ENCODE measurements around the gene CPLX1. TPM values are rescaled to one million over a fixed set of nuclear protein-coding genes. Genes with fewer than 3 reads are reported as not detected.
"Not testable (repeated sequence)": the region's sequence is repeated elsewhere in the genome, so short reads cannot be mapped to it uniquely, and the experiment has no call there.

CPLX1 gene
- total RNA-seq, 1 experiment from 2014 or later: 0.28 TPM

GRCh38 chr4:761086-761485 lies 64.8 kb downstream of the CPLX1 start:
- no peak for DNase-seq (ENCODE audit: low spot score)

GRCh38 chr4:760616-761015 lies 65.3 kb downstream of the CPLX1 start:
- DNase-seq (ENCODE audit: low spot score): no peak

- DNase-seq (ENCODE audit: low spot score): not testable (repeated sequence)
Measured at GRCh38 chr4:759810-760209, 66.1 kb downstream of the CPLX1 start.

GRCh38 chr4:757111-757510 lies 68.8 kb downstream of the CPLX1 start:
- no peak for DNase-seq (ENCODE audit: low spot score)

GRCh38 chr4:754221-755120 lies 71.5 kb downstream of the CPLX1 start:
- DNase-seq (ENCODE audit: low spot score): no peak

- not testable (repeated sequence) for DNase-seq (ENCODE audit: low spot score)
Measured at GRCh38 chr4:753186-753585, 72.7 kb downstream of the CPLX1 start.

GRCh38 chr4:752196-752861 lies 73.6 kb downstream of the CPLX1 start:
- no peak for DNase-seq (ENCODE audit: low spot score)

- no peak for DNase-seq (ENCODE audit: low spot score)
Measured at GRCh38 chr4:751676-752075, 74.3 kb downstream of the CPLX1 start.

GRCh38 chr4:749698-750666 lies 75.9 kb downstream of the CPLX1 start:
- no peak for DNase-seq (ENCODE audit: low spot score)

GRCh38 chr4:748461-748860 lies 77.5 kb downstream of the CPLX1 start:
- no peak for DNase-seq (ENCODE audit: low spot score)

GRCh38 chr4:747546-748170 lies 78.3 kb downstream of the CPLX1 start:
- DNase-seq (ENCODE audit: low spot score): no peak

- no peak for DNase-seq (ENCODE audit: low spot score)
Measured at GRCh38 chr4:744212-744841, 81.6 kb downstream of the CPLX1 start.

- DNase-seq (ENCODE audit: low spot score): no peak
Measured at GRCh38 chr4:743463-744211, 82.3 kb downstream of the CPLX1 start.

GRCh38 chr4:742742-743311 lies 83.1 kb downstream of the CPLX1 start:
- peak; percentile 64 for DNase-seq (ENCODE audit: low spot score)

- no peak for DNase-seq (ENCODE audit: low spot score)
Measured at GRCh38 chr4:742096-742741, 83.7 kb downstream of the CPLX1 start.

GRCh38 chr4:740656-741282 lies 85.2 kb downstream of the CPLX1 start:
- no peak for DNase-seq (ENCODE audit: low spot score)

GRCh38 chr4:740011-740410 lies 85.9 kb downstream of the CPLX1 start:
- no peak for DNase-seq (ENCODE audit: low spot score)

GRCh38 chr4:739569-739968 lies 86.4 kb downstream of the CPLX1 start:
- DNase-seq (ENCODE audit: low spot score): no peak
